Kidney (tissue), 14 donors: ENCODE results near the gene ATE1. TPM values are rescaled to one million over a fixed set of nuclear protein-coding genes. Genes with fewer than 3 reads are reported as not detected.

Experiments
- DNase-seq, 5 donors: peaks; one replicate each; pipeline ENCODE4 v3.0.0-alpha.2; 2013 to 2020
- FAIRE-seq: peaks from 2 replicates; lab custom pipeline; 2012; peaks lifted over from hg19 to GRCh38; lab: Jason Lieb, UNC
- H3K27ac ChIP-seq, 2 donors: one replicate each; pipeline ENCODE4 v1.7.0; 2013; ENCODE audit warnings: low read depth in 2 of 2, low read length in 2 of 2, inconsistent platforms in 1 of 2
- H3K27me3 ChIP-seq: one replicate; pipeline ENCODE4 v1.7.1; 2013; ENCODE audit warnings: low read length, inconsistent platforms; ENCODE audit not compliant: control insufficient read depth, insufficient read depth
- H3K36me3 ChIP-seq, 3 donors: one replicate each; pipeline versions ENCODE4 v1.7.0 to v1.7.1; 2013; ENCODE audit warnings: low read length in 3 of 3, control low read depth in 1 of 3, inconsistent platforms in 1 of 3; ENCODE audit not compliant: insufficient read depth in 3 of 3, control insufficient read depth in 2 of 3
- H3K4me1 ChIP-seq, 3 donors: one replicate each; pipeline versions ENCODE4 v1.7.0 to v1.7.1; 2013; ENCODE audit warnings: low read length in 3 of 3, inconsistent platforms in 1 of 3, low read depth in 1 of 3; ENCODE audit not compliant: control insufficient read depth in 2 of 3, insufficient read depth in 2 of 3
- H3K4me3 ChIP-seq, 3 donors: one replicate each; pipeline versions ENCODE4 v1.7.0 to v1.8.1; 2013; ENCODE audit warnings: low read length in 3 of 3, control low read depth in 1 of 3, inconsistent platforms in 1 of 3
- H3K9ac ChIP-seq, 3 donors: one replicate each; pipeline versions ENCODE4 v1.7.0 to v1.7.1; 2013; ENCODE audit warnings: low read length in 3 of 3, control low read depth in 1 of 3, inconsistent platforms in 1 of 3
- H3K9me3 ChIP-seq, 3 donors: one replicate each; pipeline versions ENCODE4 v1.7.0 to v1.7.1; 2013; ENCODE audit warnings: low read length in 3 of 3, control low read depth in 1 of 3, inconsistent platforms in 1 of 3; ENCODE audit not compliant: control insufficient read depth in 2 of 3, insufficient read depth in 1 of 3
- CTCF ChIP-seq: IDR thresholded peaks from 3 replicates; pipeline ENCODE4 v1.5.1; 2012; ENCODE audit warnings: mild to moderate bottlenecking, moderate library complexity, borderline replicate concordance; ENCODE audit not compliant: insufficient read depth; ENCODE audit errors: extremely low read depth
- intact Hi-C: fragments of 100-400 bp; cut with DNase I; formaldehyde crosslinking; loops from one replicate; pipeline ENCODE4 v1.11.1; 2022
- polyA plus RNA-seq: library from polyadenylated mRNA; stranded (reverse); fragments of 350-450 nt; fragmentation: Illumina TruSeq; extraction: RNeasy Lipid Tissue Mini Kit (QIAGEN cat#74804); gene quantifications from one replicate; pipeline ENCODE4 v1.2.3, GENCODE V29; 2014; ENCODE audit warnings: low read depth, low replicate concordance; ENCODE audit not compliant: insufficient read depth
- total RNA-seq: library from RNA; stranded (reverse); fragmentation: NEBNext Ultra II Directional; extraction: Animal tissue kit (Norgen Biotek cat#: 25700); gene quantifications from one replicate; pipeline ENCODE4 v1.2.1, GENCODE V29; 2021
- donor health status: control.
- donor health status: control.
- donor health status: control.
- donor health status: control.
- donor health status: control.
- donor health status: DM: yes; HTN: yes; CAD: no.
- donor health status: Normal renal cell carcinoma (clear cell type).

ATE1 gene
- total and polyA plus RNA-seq, 2 donors from 2014 or later: 9.8 to 31.0 TPM

- H3K9ac ChIP-seq: no peak overlapping the region
- TF ChIP-seq CTCF: no peak
- no peak for DNase-seq
- H3K4me1 ChIP-seq: no peaks in the 10 kb centered on the region
- H3K27ac ChIP-seq: no peak overlapping the region
- peaks cover 0 to 2% (median 0%) of the 10 kb centered on the region in 3 donors for H3K36me3 ChIP-seq
- FAIRE-seq: no peak
- no peaks in the 10 kb centered on the region for H3K9me3 ChIP-seq
- intact Hi-C loops: no loop called here
- no peak overlapping the region for H3K4me3 ChIP-seq
- no peaks in the 10 kb centered on the region for H3K27me3 ChIP-seq
Measured at GRCh38 chr10:121803611-121804010, 124.2 kb downstream of the ATE1 start.

DNA sequence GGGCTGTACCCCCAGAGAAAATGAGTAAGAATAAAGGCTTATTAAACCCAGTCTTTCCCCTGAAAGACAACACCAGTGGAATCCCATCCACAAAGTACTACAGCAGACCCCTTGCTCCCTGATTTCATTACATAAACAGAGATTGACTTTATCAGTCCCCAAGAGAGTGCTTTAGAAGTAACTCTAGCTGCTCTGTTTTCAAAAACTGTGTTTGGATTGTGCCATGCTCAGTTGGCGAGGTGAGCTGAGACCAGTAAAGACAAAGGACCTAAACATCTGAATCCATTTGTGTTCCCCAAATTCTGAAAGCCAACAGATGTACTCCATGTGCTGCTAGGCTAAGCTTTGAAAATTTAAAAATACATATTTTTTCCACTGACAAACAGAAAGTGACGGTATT lies 127.0 kb downstream of the ATE1 start:
- H3K4me1 ChIP-seq: no peaks in the 10 kb centered on the region
- no peaks in the 10 kb centered on the region for H3K27me3 ChIP-seq
- H3K36me3 ChIP-seq: peaks cover 0 to 2% (median 0%) of the 10 kb centered on the region in 3 donors
- peak in 3 of 5 donors; percentile 23 to 64 (median 61) for DNase-seq
- no peak overlapping the region for H3K9ac ChIP-seq
- no peak for TF ChIP-seq CTCF
- H3K27ac ChIP-seq: no peak overlapping the region
- intact Hi-C loops: no loop called here
- H3K4me3 ChIP-seq: no peak overlapping the region
- no peak for FAIRE-seq
- H3K9me3 ChIP-seq: no peaks in the 10 kb centered on the region

GRCh38 chr10:121800146-121800545 lies 127.7 kb downstream of the ATE1 start:
- H3K9me3 ChIP-seq: no peaks in the 10 kb centered on the region
- no peaks in the 10 kb centered on the region for H3K4me1 ChIP-seq
- no peak overlapping the region for H3K9ac ChIP-seq
- intact Hi-C loops: no loop called here
- no peaks in the 10 kb centered on the region for H3K27me3 ChIP-seq
- no peak overlapping the region for H3K4me3 ChIP-seq
- H3K36me3 ChIP-seq: peaks cover 0 to 2% (median 0%) of the 10 kb centered on the region in 3 donors
- H3K27ac ChIP-seq: no peak overlapping the region
- FAIRE-seq: no peak
- DNase-seq: no peak
- TF ChIP-seq CTCF: no peak

DNA sequence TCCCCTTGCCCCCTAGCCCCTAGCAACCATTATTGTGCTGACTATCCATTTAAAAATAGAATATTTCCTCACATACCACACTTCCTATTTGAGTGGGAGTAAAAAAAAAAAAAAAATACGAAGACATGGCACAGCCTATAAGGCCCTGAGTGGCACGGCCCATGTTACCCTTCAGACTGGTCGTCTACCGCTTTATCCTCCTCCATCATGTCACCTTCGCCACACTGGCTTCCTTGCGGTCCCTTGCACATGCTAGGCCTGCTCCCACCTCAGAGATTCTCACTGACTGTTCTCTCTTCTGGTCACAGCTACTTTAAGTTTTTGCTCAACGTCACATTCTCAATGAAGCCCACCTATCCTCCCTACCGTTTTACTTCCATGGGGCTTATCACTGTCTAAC lies 130.3 kb downstream of the ATE1 start:
- no peak overlapping the region for H3K27ac ChIP-seq
- H3K4me3 ChIP-seq: no peak overlapping the region
- H3K4me1 ChIP-seq: no peaks in the 10 kb centered on the region
- DNase-seq: no peak
- no peak for FAIRE-seq
- H3K27me3 ChIP-seq: no peaks in the 10 kb centered on the region
- intact Hi-C loops: no loop called here
- no peak overlapping the region for H3K9ac ChIP-seq
- no peak for TF ChIP-seq CTCF
- H3K9me3 ChIP-seq: no peaks in the 10 kb centered on the region
- H3K36me3 ChIP-seq: peaks cover 0 to 2% (median 0%) of the 10 kb centered on the region in 3 donors
